Panc1 (cell line): ENCODE data around the gene TBC1D10A. TPM values are rescaled to one million over a fixed set of nuclear protein-coding genes. Genes with fewer than 3 reads are reported as not detected.

Source experiments
- ATAC-seq: fragments of 200-7000 bp; cut with Tn5 transposase; 2 replicates; pipeline ENCODE4 v1.9.1; 2020; ENCODE audit warnings: mild to moderate bottlenecking, moderate library complexity
- BruUV-seq: library from RNA; stranded (reverse); fragments of 400-500 nt; replicated peaks from 2 replicates; lab custom pipeline; 2021; lab: Mats Ljungman, UMichigan
- CTCF ChIA-PET: fragments of 300-600 bp; sonication (Branson Sonifier 250); formaldehyde crosslinking; loops from one replicate; lab custom pipeline; 2022; ENCODE audit warnings: antibody characterized with exemption; lab: Charles Lee
- POLR2A ChIA-PET: fragments of 300-600 bp; sonication (Branson Sonifier 250); formaldehyde crosslinking; loops from one replicate; lab custom pipeline; 2022; ENCODE audit warnings: antibody characterized with exemption; lab: Charles Lee
- DNase-seq: peaks from one replicate; pipeline ENCODE4 v3.0.0-alpha.2; 2010; ENCODE audit warnings: low read depth, low spot score
- H3K27ac ChIP-seq: 2 replicates; pipeline ENCODE4 v1.5.1; 2011; ENCODE audit warnings: mild to moderate bottlenecking, low read length, inconsistent platforms
- H3K27me3 ChIP-seq: fragments of 200-500 bp; sonication (Bioruptor generic); 2 replicates; pipeline ENCODE4 v1.6.0; 2014; ENCODE audit warnings: low read length, inconsistent platforms; ENCODE audit not compliant: control insufficient read depth, insufficient read depth
- H3K36me3 ChIP-seq: fragments of 200-500 bp; sonication (Bioruptor generic); 2 replicates; pipeline ENCODE4 v1.5.1; 2014; ENCODE audit warnings: inconsistent platforms, mild to moderate bottlenecking, low read length, moderate library complexity; ENCODE audit not compliant: control insufficient read depth, insufficient read depth
- H3K4me1 ChIP-seq: 2 replicates; pipeline ENCODE4 v1.5.1; 2011; ENCODE audit warnings: inconsistent platforms, mild to moderate bottlenecking, low read length, moderate library complexity; ENCODE audit not compliant: control insufficient read depth, insufficient read depth
- H3K4me3 ChIP-seq, 2 experiments: 2 replicates each; pipeline ENCODE4 v1.5.1; 2011 to 2012; ENCODE audit warnings: low read depth in 2 of 2, low read length in 2 of 2, mild to moderate bottlenecking in 2 of 2, inconsistent platforms in 1 of 2, moderate library complexity in 1 of 2
- H3K9me3 ChIP-seq: fragments of 200-500 bp; sonication (Bioruptor generic); 2 replicates; pipeline ENCODE4 v1.5.1; 2014; ENCODE audit warnings: low read depth, mild to moderate bottlenecking, inconsistent platforms, low read length, moderate library complexity; ENCODE audit not compliant: control insufficient read depth, insufficient read depth
- POLR2AphosphoS5 ChIP-seq: IDR thresholded peaks from 2 replicates; pipeline ENCODE4 v1.6.1; 2012; ENCODE audit warnings: mild to moderate bottlenecking, low read depth, low read length, moderate library complexity
- SIN3A ChIP-seq: IDR thresholded peaks from 2 replicates; pipeline ENCODE4 v1.6.1; 2012; ENCODE audit warnings: low read depth, mild to moderate bottlenecking, low read length, moderate library complexity, borderline replicate concordance; ENCODE audit not compliant: insufficient read depth
- TCF7L2 ChIP-seq: IDR thresholded peaks from 2 replicates; pipeline ENCODE4 v1.6.1; 2011; ENCODE audit warnings: mild to moderate bottlenecking, low read depth, low read length, inconsistent platforms
- in situ Hi-C: cut with HindIII; loops from 2 replicates; pipeline ENCODE4 v1.10.0; 2016; ENCODE audit warnings: low sequenced_read_pairs, low pct_unique_long_range_greater_than_20kb
- intact Hi-C: fragments of 100-400 bp; cut with micrococcal nuclease; formaldehyde crosslinking; loops from one replicate; pipeline ENCODE4 v1.10.0; 2022; ENCODE audit not compliant: unreplicated experiment
- total RNA-seq: library from RNA; stranded (reverse); gene quantifications from one replicate; pipeline ENCODE4 v1.2.1, GENCODE V29; 2021; ENCODE audit not compliant: unreplicated experiment
- TF ChIP-seq, protein P1 (sequence below), 2 experiments: IDR thresholded peaks; 2 replicates each; pipeline ENCODE4 v1.6.1; 2011 to 2012; ENCODE audit warnings: low read depth in 2 of 2, control low read depth in 1 of 2, low read length in 1 of 2, mild to moderate bottlenecking in 1 of 2, moderate library complexity in 1 of 2; ENCODE audit not compliant: insufficient read depth in 1 of 2
- TF ChIP-seq, protein P2 (sequence below): fragments of 450-650 bp; IDR thresholded peaks from 2 replicates; pipeline ENCODE4 v1.5.1; 2017; ENCODE audit warnings: mild to moderate bottlenecking

The TBC1D10A gene
- total RNA-seq, 1 experiment from 2014 or later = 14.9 TPM

DNA sequence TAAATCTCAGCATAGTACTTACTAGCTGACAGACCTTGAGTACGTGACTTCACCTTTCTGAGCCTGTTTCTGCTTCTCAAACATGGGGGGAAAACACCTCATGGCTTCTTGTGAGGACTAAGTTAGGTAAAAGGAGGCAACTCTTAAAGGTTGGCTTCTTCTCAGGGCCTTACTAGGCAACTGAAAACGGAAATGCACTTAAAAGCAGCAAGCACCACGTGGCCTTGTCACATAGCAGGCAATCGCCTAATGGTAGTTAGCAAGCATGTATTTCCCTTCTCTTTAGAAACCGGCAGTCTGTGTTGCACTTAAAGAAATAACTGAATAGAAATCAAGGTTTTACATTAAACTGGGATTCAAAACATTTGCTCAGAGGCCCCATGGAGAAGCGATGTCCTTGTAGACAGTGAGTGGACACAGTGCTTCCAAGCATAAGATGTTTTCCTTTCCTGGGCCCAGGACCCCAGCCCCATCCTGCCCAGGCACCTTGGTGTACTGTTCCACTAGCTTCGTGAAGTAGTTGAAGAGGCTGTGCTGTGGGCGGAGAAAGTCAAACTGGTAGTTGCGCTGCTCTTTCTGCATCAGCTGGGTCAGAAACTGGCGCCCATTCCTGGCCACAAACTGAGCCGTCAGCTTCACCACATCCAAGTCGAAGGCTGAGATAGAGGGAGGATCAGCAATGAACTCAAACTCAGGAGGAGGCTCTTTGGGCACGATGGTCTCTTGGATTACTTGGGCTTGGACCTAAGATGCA lies 17.9 kb upstream of the TBC1D10A start:
- CTCF ChIA-PET = no interaction called here
- ATAC-seq = no peak
- no TSS peak for BruUV-seq

DNA sequence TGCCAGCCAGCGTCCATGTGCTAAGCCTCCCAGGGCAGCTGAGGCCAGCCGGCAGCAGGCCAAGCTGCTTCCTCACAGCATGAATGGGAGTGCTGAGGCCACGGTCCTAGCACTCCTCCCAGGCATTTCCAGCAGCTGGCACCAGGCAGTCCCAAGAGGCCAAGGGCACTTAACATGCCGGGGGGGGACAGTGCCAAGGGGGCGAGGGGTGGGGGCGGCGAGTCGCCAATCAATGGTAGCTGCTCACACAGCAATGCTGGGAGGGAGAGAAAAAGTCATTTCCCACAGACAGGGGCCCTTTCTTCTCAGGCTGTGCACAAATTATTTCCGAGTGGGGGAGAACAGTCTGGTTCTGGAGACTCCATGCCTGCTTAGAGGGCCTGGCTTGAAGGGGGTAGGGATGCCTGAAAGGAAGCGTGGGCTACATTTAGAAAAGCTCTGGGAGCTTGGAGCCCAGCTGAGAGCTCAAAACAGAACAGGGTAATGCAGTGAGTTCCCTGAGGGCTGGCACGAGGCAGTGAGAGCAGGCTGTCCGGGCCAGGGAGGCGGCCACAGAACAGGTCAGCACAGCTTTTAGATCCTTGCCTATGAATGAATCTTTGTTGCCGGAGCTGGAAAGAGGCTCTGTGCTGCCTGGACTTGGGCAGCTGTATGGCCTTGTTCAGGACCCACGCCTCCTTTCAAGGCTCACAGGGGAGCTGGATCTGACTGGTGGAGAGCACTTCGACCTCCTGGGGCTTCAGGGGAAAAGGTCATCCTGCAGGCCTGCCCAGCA lies 14.4 kb upstream of the TBC1D10A start:
- intact Hi-C loops (no loop called here), in situ Hi-C loops (no loop called here)
- H3K4me3 ChIP-seq = no peak overlapping the region
- DNase-seq = no peak
- no TSS peak for BruUV-seq
- no peak overlapping the region for H3K27ac ChIP-seq
- H3K9me3 ChIP-seq = no peaks in the 10 kb centered on the region
- H3K27me3 ChIP-seq = no peaks in the 10 kb centered on the region
- peaks cover 27% of the 10 kb centered on the region for H3K36me3 ChIP-seq
- no peaks in the 10 kb centered on the region for H3K4me1 ChIP-seq
- no peak for ATAC-seq
- TF ChIP-seq, protein P1, sequence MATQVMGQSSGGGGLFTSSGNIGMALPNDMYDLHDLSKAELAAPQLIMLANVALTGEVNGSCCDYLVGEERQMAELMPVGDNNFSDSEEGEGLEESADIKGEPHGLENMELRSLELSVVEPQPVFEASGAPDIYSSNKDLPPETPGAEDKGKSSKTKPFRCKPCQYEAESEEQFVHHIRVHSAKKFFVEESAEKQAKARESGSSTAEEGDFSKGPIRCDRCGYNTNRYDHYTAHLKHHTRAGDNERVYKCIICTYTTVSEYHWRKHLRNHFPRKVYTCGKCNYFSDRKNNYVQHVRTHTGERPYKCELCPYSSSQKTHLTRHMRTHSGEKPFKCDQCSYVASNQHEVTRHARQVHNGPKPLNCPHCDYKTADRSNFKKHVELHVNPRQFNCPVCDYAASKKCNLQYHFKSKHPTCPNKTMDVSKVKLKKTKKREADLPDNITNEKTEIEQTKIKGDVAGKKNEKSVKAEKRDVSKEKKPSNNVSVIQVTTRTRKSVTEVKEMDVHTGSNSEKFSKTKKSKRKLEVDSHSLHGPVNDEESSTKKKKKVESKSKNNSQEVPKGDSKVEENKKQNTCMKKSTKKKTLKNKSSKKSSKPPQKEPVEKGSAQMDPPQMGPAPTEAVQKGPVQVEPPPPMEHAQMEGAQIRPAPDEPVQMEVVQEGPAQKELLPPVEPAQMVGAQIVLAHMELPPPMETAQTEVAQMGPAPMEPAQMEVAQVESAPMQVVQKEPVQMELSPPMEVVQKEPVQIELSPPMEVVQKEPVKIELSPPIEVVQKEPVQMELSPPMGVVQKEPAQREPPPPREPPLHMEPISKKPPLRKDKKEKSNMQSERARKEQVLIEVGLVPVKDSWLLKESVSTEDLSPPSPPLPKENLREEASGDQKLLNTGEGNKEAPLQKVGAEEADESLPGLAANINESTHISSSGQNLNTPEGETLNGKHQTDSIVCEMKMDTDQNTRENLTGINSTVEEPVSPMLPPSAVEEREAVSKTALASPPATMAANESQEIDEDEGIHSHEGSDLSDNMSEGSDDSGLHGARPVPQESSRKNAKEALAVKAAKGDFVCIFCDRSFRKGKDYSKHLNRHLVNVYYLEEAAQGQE (IDR thresholded peaks at IDR 0.05; ENCODE audit: insufficient read depth in 1 of 2, low read depth in 2 of 2, low read length in 1 of 2) = no peak
- TF ChIP-seq, protein P2, sequence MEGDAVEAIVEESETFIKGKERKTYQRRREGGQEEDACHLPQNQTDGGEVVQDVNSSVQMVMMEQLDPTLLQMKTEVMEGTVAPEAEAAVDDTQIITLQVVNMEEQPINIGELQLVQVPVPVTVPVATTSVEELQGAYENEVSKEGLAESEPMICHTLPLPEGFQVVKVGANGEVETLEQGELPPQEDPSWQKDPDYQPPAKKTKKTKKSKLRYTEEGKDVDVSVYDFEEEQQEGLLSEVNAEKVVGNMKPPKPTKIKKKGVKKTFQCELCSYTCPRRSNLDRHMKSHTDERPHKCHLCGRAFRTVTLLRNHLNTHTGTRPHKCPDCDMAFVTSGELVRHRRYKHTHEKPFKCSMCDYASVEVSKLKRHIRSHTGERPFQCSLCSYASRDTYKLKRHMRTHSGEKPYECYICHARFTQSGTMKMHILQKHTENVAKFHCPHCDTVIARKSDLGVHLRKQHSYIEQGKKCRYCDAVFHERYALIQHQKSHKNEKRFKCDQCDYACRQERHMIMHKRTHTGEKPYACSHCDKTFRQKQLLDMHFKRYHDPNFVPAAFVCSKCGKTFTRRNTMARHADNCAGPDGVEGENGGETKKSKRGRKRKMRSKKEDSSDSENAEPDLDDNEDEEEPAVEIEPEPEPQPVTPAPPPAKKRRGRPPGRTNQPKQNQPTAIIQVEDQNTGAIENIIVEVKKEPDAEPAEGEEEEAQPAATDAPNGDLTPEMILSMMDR = no peak
- TF ChIP-seq SIN3A = no peak
- no peak for TF ChIP-seq TCF7L2
- no peak for TF ChIP-seq POLR2AphosphoS5
- POLR2A ChIA-PET = no interaction called here
- CTCF ChIA-PET = no interaction called here

More for the DNA sequence above, 17.9 kb upstream of the TBC1D10A start:
- intact Hi-C loops (no loop called here), in situ Hi-C loops (no loop called here)
- H3K4me3 ChIP-seq = no peak overlapping the region
- no peak overlapping the region for H3K27ac ChIP-seq
- H3K27me3 ChIP-seq = no peaks in the 10 kb centered on the region
- TF ChIP-seq, protein P2 = no peak
- TF ChIP-seq TCF7L2 (no peak), SIN3A (no peak), POLR2AphosphoS5 (no peak)
- TF ChIP-seq, protein P1 (IDR thresholded peaks at IDR 0.05; ENCODE audit: insufficient read depth in 1 of 2, low read depth in 2 of 2, low read length in 1 of 2) = no peak
- DNase-seq = no peak
- POLR2A ChIA-PET = no interaction called here
- H3K4me1 ChIP-seq = no peaks in the 10 kb centered on the region
- peaks cover 30% of the 10 kb centered on the region for H3K36me3 ChIP-seq
- H3K9me3 ChIP-seq = no peaks in the 10 kb centered on the region
